Measurements from ENCODE around the gene DHX34.
"Not testable (repeated sequence)": the region's sequence is repeated elsewhere in the genome, so short reads cannot be mapped to it uniquely, and the experiment has no call there.

DHX34 gene

DNA sequence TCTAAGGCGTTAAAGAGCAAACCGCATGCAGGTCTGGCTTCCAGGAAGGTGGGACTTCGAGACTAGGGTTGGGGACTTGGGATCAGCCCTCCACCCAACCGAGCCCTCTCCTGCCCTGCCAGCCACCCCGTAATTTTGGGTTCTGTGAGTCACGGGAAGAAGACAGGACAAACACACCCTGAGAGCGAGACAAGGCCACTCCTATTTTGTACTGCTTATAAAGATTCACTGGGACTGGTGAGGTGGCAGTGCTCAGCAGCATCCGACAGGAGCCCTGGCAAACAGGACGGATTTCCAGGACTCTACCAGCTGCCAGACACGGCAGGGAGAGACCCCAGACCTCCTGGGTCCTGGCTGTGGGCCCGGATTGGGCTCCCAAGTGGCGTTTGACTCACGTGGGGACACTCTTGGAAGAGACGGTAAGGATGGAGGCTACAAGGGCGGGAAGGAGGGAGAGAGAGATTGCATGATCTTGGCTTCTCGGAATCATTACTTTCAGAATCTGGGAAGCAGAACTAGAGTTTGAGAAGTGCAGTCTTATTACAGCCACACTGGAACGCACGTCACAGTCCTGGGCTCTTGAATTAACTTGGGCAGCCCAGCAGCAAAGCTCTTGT, 17.1 kb upstream of the DHX34 start, which contains the start of gene C5AR2:
Gene C5AR2, plus strand, starts transcription at position 245 of the 617 bp plus-strand sequence. CDS start 8,625 bp downstream, outside the sequence.
- H3K4me1 ChIP-seq (ENCODE audit: insufficient read depth, low read length): no peaks in the 10 kb centered on the region
- H3K9me3 ChIP-seq (ENCODE audit: low read length): no peaks in the 10 kb centered on the region
- H3K4me3 ChIP-seq (ENCODE audit: low read depth in 1 of 2, low read length in 2 of 2): no peak within 1 kb of the TSS
- no peaks in the 10 kb centered on the region for H3K36me3 ChIP-seq (ENCODE audit: insufficient read depth, low read length)
- no peaks in the 10 kb centered on the region for H3K27me3 ChIP-seq (ENCODE audit: control insufficient read depth in 1 of 2, insufficient read depth in 2 of 2, low read length in 2 of 2)
- no peak within 1 kb of the TSS for H3K9ac ChIP-seq (ENCODE audit: low read length)
- no peak within 1 kb of the TSS for H3K27ac ChIP-seq (ENCODE audit: low read depth, low read length)

GRCh38 chr19:47336765-47337718, 12.1 kb upstream of the DHX34 start:
- H3K9ac ChIP-seq (ENCODE audit: low read length); H3K27me3 ChIP-seq (ENCODE audit: control insufficient read depth in 1 of 2, insufficient read depth in 2 of 2, low read length in 2 of 2); H3K36me3 ChIP-seq (ENCODE audit: insufficient read depth, low read length); H3K4me1 ChIP-seq (ENCODE audit: insufficient read depth, low read length); H3K9me3 ChIP-seq (ENCODE audit: low read length); H3K4me3 ChIP-seq (ENCODE audit: low read depth in 1 of 2, low read length in 2 of 2); H3K27ac ChIP-seq (ENCODE audit: low read depth, low read length): not testable (repeated sequence)

GRCh38 chr19:47339196-47339880, 9.8 kb upstream of the DHX34 start:
- no peaks in the 10 kb centered on the region for H3K36me3 ChIP-seq (ENCODE audit: insufficient read depth, low read length)

GRCh38 chr19:47340477-47341208, 8.5 kb upstream of the DHX34 start:
- H3K36me3 ChIP-seq (ENCODE audit: insufficient read depth, low read length): no peaks in the 10 kb centered on the region
- H3K4me1 ChIP-seq (ENCODE audit: insufficient read depth, low read length): no peaks in the 10 kb centered on the region
- no peak overlapping the region for H3K4me3 ChIP-seq (ENCODE audit: low read depth in 1 of 2, low read length in 2 of 2)
- no peak overlapping the region for H3K9ac ChIP-seq (ENCODE audit: low read length)
- no peaks in the 10 kb centered on the region for H3K9me3 ChIP-seq (ENCODE audit: low read length)
- no peak overlapping the region for H3K27ac ChIP-seq (ENCODE audit: low read depth, low read length)
- H3K27me3 ChIP-seq (ENCODE audit: control insufficient read depth in 1 of 2, insufficient read depth in 2 of 2, low read length in 2 of 2): no peaks in the 10 kb centered on the region

More at GRCh38 chr19:47339196-47339880, 9.8 kb upstream of the DHX34 start:
- Histone ChIP-seq H3K9me3 (ENCODE audit: low read length) (no peaks in the 10 kb centered on the region), H3K4me3 (ENCODE audit: low read depth in 1 of 2, low read length in 2 of 2) (no peak overlapping the region), H3K4me1 (ENCODE audit: insufficient read depth, low read length) (no peaks in the 10 kb centered on the region), H3K9ac (ENCODE audit: low read length) (no peak overlapping the region), H3K27ac (ENCODE audit: low read depth, low read length) (no peak overlapping the region), H3K27me3 (ENCODE audit: control insufficient read depth in 1 of 2, insufficient read depth in 2 of 2, low read length in 2 of 2) (no peaks in the 10 kb centered on the region)

GRCh38 chr19:47341734-47342133, 7.4 kb upstream of the DHX34 start:
- H3K9me3 ChIP-seq (ENCODE audit: low read length): no peaks in the 10 kb centered on the region
- no peak overlapping the region for H3K27ac ChIP-seq (ENCODE audit: low read depth, low read length)
- no peak overlapping the region for H3K4me3 ChIP-seq (ENCODE audit: low read depth in 1 of 2, low read length in 2 of 2)
- no peaks in the 10 kb centered on the region for H3K36me3 ChIP-seq (ENCODE audit: insufficient read depth, low read length)
- no peaks in the 10 kb centered on the region for H3K4me1 ChIP-seq (ENCODE audit: insufficient read depth, low read length)
- no peaks in the 10 kb centered on the region for H3K27me3 ChIP-seq (ENCODE audit: control insufficient read depth in 1 of 2, insufficient read depth in 2 of 2, low read length in 2 of 2)
- no peak overlapping the region for H3K9ac ChIP-seq (ENCODE audit: low read length)

GRCh38 chr19:47343194-47343802, 5.8 kb upstream of the DHX34 start:
- Histone ChIP-seq H3K4me3 (ENCODE audit: low read depth in 1 of 2, low read length in 2 of 2) (no peak overlapping the region), H3K9ac (ENCODE audit: low read length) (no peak overlapping the region), H3K9me3 (ENCODE audit: low read length) (no peaks in the 10 kb centered on the region), H3K36me3 (ENCODE audit: insufficient read depth, low read length) (no peaks in the 10 kb centered on the region), H3K27ac (ENCODE audit: low read depth, low read length) (no peak overlapping the region), H3K27me3 (ENCODE audit: control insufficient read depth in 1 of 2, insufficient read depth in 2 of 2, low read length in 2 of 2) (no peaks in the 10 kb centered on the region), H3K4me1 (ENCODE audit: insufficient read depth, low read length) (no peaks in the 10 kb centered on the region)

DNA sequence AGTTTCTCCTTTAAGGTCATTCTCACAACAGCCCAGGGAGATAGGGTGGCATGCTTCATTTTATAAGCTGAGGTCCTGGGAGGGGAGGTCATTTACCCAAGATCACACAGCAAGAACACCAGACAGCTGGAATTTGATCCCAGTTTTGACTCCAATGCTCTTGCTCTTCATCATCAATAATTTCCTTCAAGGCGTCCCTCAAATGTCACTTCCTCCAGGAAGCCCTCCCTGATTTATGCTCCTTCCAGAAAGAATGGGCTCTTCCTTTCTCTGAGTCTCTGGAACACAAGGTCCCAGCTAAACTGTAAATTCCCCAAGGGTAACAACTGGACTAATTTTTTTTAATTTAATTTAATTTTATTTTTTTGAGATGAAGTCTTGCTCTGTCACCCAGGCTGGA, 4.7 kb upstream of the DHX34 start:
- Histone ChIP-seq H3K27me3 (ENCODE audit: control insufficient read depth in 1 of 2, insufficient read depth in 2 of 2, low read length in 2 of 2) (no peaks in the 10 kb centered on the region), H3K4me3 (ENCODE audit: low read depth in 1 of 2, low read length in 2 of 2) (no peak overlapping the region), H3K9ac (ENCODE audit: low read length) (no peak overlapping the region), H3K9me3 (ENCODE audit: low read length) (no peaks in the 10 kb centered on the region), H3K36me3 (ENCODE audit: insufficient read depth, low read length) (no peaks in the 10 kb centered on the region), H3K27ac (ENCODE audit: low read depth, low read length) (no peak overlapping the region), H3K4me1 (ENCODE audit: insufficient read depth, low read length) (peaks cover 4% of the 10 kb centered on the region)

GRCh38 chr19:47346024-47346423, 3.1 kb upstream of the DHX34 start:
- peaks cover 10% of the 10 kb centered on the region for H3K4me1 ChIP-seq (ENCODE audit: insufficient read depth, low read length)
- H3K9ac ChIP-seq (ENCODE audit: low read length); H3K4me3 ChIP-seq (ENCODE audit: low read depth in 1 of 2, low read length in 2 of 2); H3K36me3 ChIP-seq (ENCODE audit: insufficient read depth, low read length); H3K27me3 ChIP-seq (ENCODE audit: control insufficient read depth in 1 of 2, insufficient read depth in 2 of 2, low read length in 2 of 2); H3K9me3 ChIP-seq (ENCODE audit: low read length); H3K27ac ChIP-seq (ENCODE audit: low read depth, low read length): not testable (repeated sequence)

GRCh38 chr19:47350630-47351029, 1.5 kb downstream of the DHX34 start:
- H3K4me3 ChIP-seq (ENCODE audit: low read depth in 1 of 2, low read length in 2 of 2): no peak overlapping the region
- H3K9me3 ChIP-seq (ENCODE audit: low read length): no peaks in the 10 kb centered on the region
- no peak overlapping the region for H3K9ac ChIP-seq (ENCODE audit: low read length)
- H3K36me3 ChIP-seq (ENCODE audit: insufficient read depth, low read length): peaks cover 28% of the 10 kb centered on the region
- H3K4me1 ChIP-seq (ENCODE audit: insufficient read depth, low read length): peaks cover 17% of the 10 kb centered on the region
- no peaks in the 10 kb centered on the region for H3K27me3 ChIP-seq (ENCODE audit: control insufficient read depth in 1 of 2, insufficient read depth in 2 of 2, low read length in 2 of 2)
- H3K27ac ChIP-seq (ENCODE audit: low read depth, low read length): no peak overlapping the region

GRCh38 chr19:47351548-47351947, 2.4 kb downstream of the DHX34 start:
- Histone ChIP-seq H3K27me3 (ENCODE audit: control insufficient read depth in 1 of 2, insufficient read depth in 2 of 2, low read length in 2 of 2) (no peaks in the 10 kb centered on the region), H3K4me1 (ENCODE audit: insufficient read depth, low read length) (peaks cover 17% of the 10 kb centered on the region), H3K4me3 (ENCODE audit: low read depth in 1 of 2, low read length in 2 of 2) (no peak overlapping the region), H3K9me3 (ENCODE audit: low read length) (no peaks in the 10 kb centered on the region), H3K9ac (ENCODE audit: low read length) (no peak overlapping the region), H3K27ac (ENCODE audit: low read depth, low read length) (no peak overlapping the region), H3K36me3 (ENCODE audit: insufficient read depth, low read length) (peaks cover 35% of the 10 kb centered on the region)

All from muscle layer of colon (tissue), 2 donors.